Neuronal stem cell (in vitro differentiated cells): ENCODE results near the gene SPECC1L.
"Not testable (repeated sequence)": the region's sequence is repeated elsewhere in the genome, so short reads cannot be mapped to it uniquely, and the experiment has no call there.

Source experiments
- DNase-seq: peaks from one replicate; pipeline ENCODE4 v3.0.0-alpha.2; 2013; ENCODE audit warnings: low spot score
- H2AFZ ChIP-seq: one replicate; pipeline ENCODE4 v1.6.1; 2013; ENCODE audit warnings: mild to moderate bottlenecking, low read length, inconsistent platforms
- H2AK5ac ChIP-seq: 2 replicates; pipeline ENCODE4 v1.6.1; 2013; ENCODE audit warnings: low read depth, mild to moderate bottlenecking, inconsistent platforms, low read length, moderate library complexity, mixed read lengths
- H2BK120ac ChIP-seq: 2 replicates; pipeline ENCODE4 v1.6.1; 2013; ENCODE audit warnings: low read depth, mild to moderate bottlenecking, inconsistent platforms, low read length, moderate library complexity, mixed read lengths
- H2BK12ac ChIP-seq: one replicate; pipeline ENCODE4 v1.6.1; 2013; ENCODE audit warnings: low read length, inconsistent platforms
- H2BK15ac ChIP-seq: 2 replicates; pipeline ENCODE4 v1.6.1; 2013; ENCODE audit warnings: mild to moderate bottlenecking, low read length, inconsistent platforms, mixed read lengths
- H2BK5ac ChIP-seq: one replicate; pipeline ENCODE4 v1.6.1; 2013; ENCODE audit warnings: inconsistent platforms, mild to moderate bottlenecking, low read length, moderate library complexity
- H3K14ac ChIP-seq: one replicate; pipeline ENCODE4 v1.6.1; 2013; ENCODE audit warnings: low read length, inconsistent platforms
- H3K18ac ChIP-seq: 2 replicates; pipeline ENCODE4 v1.6.1; 2013; ENCODE audit warnings: low read length, inconsistent platforms
- H3K23ac ChIP-seq: 2 replicates; pipeline ENCODE4 v1.6.1; 2013; ENCODE audit warnings: low read depth, mild to moderate bottlenecking, mixed read lengths, low read length, inconsistent platforms; ENCODE audit not compliant: poor library complexity
- H3K27ac ChIP-seq: replicated peaks from 3 replicates; pipeline ENCODE4 v1.5.1; 2013; ENCODE audit warnings: low read length, inconsistent platforms
- H3K27me3 ChIP-seq, 3 experiments: 2 replicates each; pipeline ENCODE4 v1.6.1; 2013; ENCODE audit warnings: low read length in 3 of 3, mild to moderate bottlenecking in 2 of 3, inconsistent platforms in 1 of 3, low read depth in 1 of 3, mixed read lengths in 1 of 3, moderate library complexity in 1 of 3; ENCODE audit not compliant: control insufficient read depth in 3 of 3, insufficient read depth in 3 of 3
- H3K36me3 ChIP-seq, 2 donors: replicated peaks in 1 of 2; 2 replicates each; pipeline ENCODE4 v1.6.1; 2013; ENCODE audit warnings: low read length in 2 of 2; ENCODE audit not compliant: control insufficient read depth in 2 of 2, insufficient read depth in 2 of 2
- H3K4ac ChIP-seq: 2 replicates; pipeline ENCODE4 v1.6.1; 2013; ENCODE audit warnings: inconsistent platforms, mild to moderate bottlenecking, low read length, moderate library complexity
- H3K4me1 ChIP-seq, 2 donors: 1 replicate in 1 of 2; 2 replicates in 1 of 2; pipeline ENCODE4 v1.6.1; 2013; ENCODE audit warnings: low read length in 2 of 2, low read depth in 1 of 2; ENCODE audit not compliant: control insufficient read depth in 2 of 2, insufficient read depth in 1 of 2
- H3K4me2 ChIP-seq: one replicate; pipeline ENCODE4 v1.6.1; 2013; ENCODE audit warnings: mild to moderate bottlenecking, low read length, inconsistent platforms; ENCODE audit not compliant: insufficient read depth, poor library complexity, severe bottlenecking
- H3K4me3 ChIP-seq, 2 donors: 2 replicates each; pipeline ENCODE4 v1.5.1; 2013; ENCODE audit warnings: low read length in 2 of 2, mild to moderate bottlenecking in 2 of 2, inconsistent platforms in 1 of 2, moderate library complexity in 1 of 2
- H3K79me1 ChIP-seq: one replicate; pipeline ENCODE4 v1.6.1; 2013; ENCODE audit warnings: low read depth, mild to moderate bottlenecking, inconsistent platforms, low read length, moderate library complexity
- H3K9ac ChIP-seq: one replicate; pipeline ENCODE4 v1.6.1; 2013; ENCODE audit warnings: mild to moderate bottlenecking, low read depth, low read length, inconsistent platforms; ENCODE audit not compliant: poor library complexity
- H3K9me3 ChIP-seq, 2 donors: replicated peaks in 1 of 2; 2 replicates each; pipeline versions ENCODE3 to v1.6.1; 2013; ENCODE audit warnings: low read length in 2 of 2, mild to moderate bottlenecking in 2 of 2, inconsistent platforms in 1 of 2, low read depth in 1 of 2, mixed read lengths in 1 of 2, moderate library complexity in 1 of 2; ENCODE audit not compliant: control insufficient read depth in 2 of 2, insufficient read depth in 1 of 2
- H4K8ac ChIP-seq: one replicate; pipeline ENCODE4 v1.6.1; 2013; ENCODE audit warnings: low read depth, mild to moderate bottlenecking, inconsistent platforms, low read length, moderate library complexity
- H4K91ac ChIP-seq: one replicate; pipeline ENCODE4 v1.6.1; 2013; ENCODE audit warnings: low read length, low read depth, mild to moderate bottlenecking, inconsistent platforms; ENCODE audit not compliant: poor library complexity
- WGBS, 2 donors: extraction: QIAGEN DNeasy Blood & Tissue Kit; methylation state at CpG; one replicate each; pipeline ENCODE4 v1.1.7; 2013; ENCODE audit warnings: missing lambda C conversion rate in 2 of 2, mixed read lengths in 1 of 2; ENCODE audit not compliant: insufficient read length in 2 of 2, insufficient replicate concordance in 1 of 2; ENCODE audit errors: extremely low coverage in 2 of 2; 5-methylcytosine and 5-hydroxymethylcytosine counted together

The SPECC1L gene

DNA sequence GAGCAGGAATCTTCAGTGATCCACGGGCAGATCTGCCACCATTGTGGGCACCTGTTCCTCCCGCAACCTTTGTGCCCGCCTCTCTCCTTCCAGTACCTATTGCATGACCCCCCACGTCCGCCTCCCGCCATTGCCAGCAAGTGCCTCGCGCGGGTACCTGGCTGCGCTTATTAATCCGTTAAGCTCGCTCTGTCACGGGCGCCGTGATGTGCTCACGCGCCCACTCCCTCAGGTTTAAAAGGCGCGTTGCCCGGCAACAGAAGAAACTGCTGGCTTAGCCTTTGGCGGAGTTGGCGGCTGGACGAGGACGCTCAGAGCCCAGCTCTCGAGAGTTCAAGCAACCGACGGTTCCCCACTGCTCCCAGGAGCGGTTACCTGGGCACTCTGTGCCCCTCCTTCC, 19.3 kb upstream of the SPECC1L start:
- H2BK120ac ChIP-seq, H2AFZ ChIP-seq, H2BK5ac ChIP-seq, H3K27me3 ChIP-seq, H3K4ac ChIP-seq, H3K27ac ChIP-seq, H3K18ac ChIP-seq, H3K23ac ChIP-seq, H3K4me1 ChIP-seq, H2BK12ac ChIP-seq, H3K14ac ChIP-seq, H2BK15ac ChIP-seq, H3K9ac ChIP-seq, H4K8ac ChIP-seq, H3K9me3 ChIP-seq, H4K91ac ChIP-seq, DNase-seq, H3K79me1 ChIP-seq, H2AK5ac ChIP-seq, H3K36me3 ChIP-seq, H3K4me2 ChIP-seq, H3K4me3 ChIP-seq: not testable (repeated sequence)
- no CpG with 5 or more reads among the region's 28 CpGs for WGBS, 2 donors

DNA sequence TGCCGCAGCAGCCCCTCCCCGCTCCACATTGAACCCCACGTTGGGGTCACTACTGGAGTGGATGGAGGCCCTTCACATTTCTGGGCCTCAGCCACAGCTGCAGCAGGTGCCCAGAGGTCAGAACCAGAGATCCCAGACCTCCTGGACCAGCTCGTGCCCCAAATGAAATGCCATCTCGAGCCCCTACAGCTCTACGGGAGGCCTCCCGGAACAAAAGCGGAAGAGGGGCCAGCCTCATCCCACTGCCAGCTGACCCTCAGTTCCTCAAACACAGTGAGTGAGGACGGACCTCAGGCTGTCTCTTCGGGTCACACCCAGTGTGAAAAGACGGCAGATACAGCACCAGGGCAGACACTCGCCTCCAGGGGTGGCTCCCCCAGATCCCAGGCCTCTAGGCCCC, 17.5 kb upstream of the SPECC1L start:
- H3K4me3 ChIP-seq, H2AK5ac ChIP-seq, H2BK5ac ChIP-seq, H4K8ac ChIP-seq, H3K9me3 ChIP-seq, H3K4ac ChIP-seq, H2AFZ ChIP-seq, DNase-seq, H3K14ac ChIP-seq, H4K91ac ChIP-seq, H3K27ac ChIP-seq, H3K4me2 ChIP-seq, H3K4me1 ChIP-seq, H2BK12ac ChIP-seq, H3K36me3 ChIP-seq, H3K9ac ChIP-seq, H2BK15ac ChIP-seq, H3K79me1 ChIP-seq, H2BK120ac ChIP-seq, H3K18ac ChIP-seq, H3K27me3 ChIP-seq, H3K23ac ChIP-seq: not testable (repeated sequence)
- WGBS, 2 donors, result no CpG with 5 or more reads among the region's 12 CpGs

DNA sequence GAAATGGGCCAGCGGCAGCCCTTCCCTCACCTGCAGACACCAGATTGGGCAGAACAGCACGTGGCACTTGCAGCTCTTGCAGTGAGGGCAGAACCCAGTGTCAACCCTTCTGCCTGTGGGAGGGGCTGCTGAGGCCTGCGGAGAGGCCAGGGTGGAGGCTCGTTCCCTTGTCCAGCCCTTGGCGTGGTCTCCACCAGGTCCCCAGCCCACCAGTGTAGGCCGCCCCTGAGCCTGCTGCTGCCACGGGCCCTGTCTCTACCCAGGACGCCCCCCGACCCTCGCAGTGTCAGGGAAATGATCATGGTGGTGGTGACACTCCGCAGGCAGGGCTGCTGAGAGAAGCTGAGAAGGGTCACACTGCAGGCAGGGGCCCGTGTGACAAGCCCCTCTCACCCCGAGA, 14.5 kb upstream of the SPECC1L start:
- H3K9me3 ChIP-seq, result not testable (repeated sequence)
- WGBS, 2 donors, result no CpG with 5 or more reads among the region's 13 CpGs

DNA sequence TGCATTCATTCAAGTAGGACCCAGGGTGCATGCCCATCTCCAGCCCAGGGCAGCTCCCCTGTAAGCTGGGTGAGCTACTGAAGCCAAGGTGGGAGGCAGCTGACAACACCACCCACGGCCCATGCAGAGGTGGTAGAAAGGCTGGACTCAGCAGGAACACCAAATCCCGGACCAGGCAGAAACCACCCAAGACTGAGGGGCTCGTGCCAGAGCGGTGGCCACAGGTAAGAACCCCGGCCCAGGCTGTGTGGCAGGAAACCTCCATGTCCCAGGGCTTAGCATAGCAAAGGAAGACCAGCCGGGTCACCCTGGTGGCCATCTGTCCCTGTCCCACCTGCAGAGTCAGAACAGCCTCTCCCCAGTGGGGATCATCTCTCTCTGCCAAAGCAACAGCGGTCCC, 13.9 kb upstream of the SPECC1L start:
- not testable (repeated sequence) for H4K91ac ChIP-seq, H3K4me1 ChIP-seq, H3K4ac ChIP-seq, H2BK5ac ChIP-seq, DNase-seq, H3K79me1 ChIP-seq, H2AFZ ChIP-seq, H3K14ac ChIP-seq, H3K27me3 ChIP-seq, H3K4me2 ChIP-seq, H3K27ac ChIP-seq, H3K36me3 ChIP-seq, H2AK5ac ChIP-seq, H2BK12ac ChIP-seq, H3K4me3 ChIP-seq, H2BK15ac ChIP-seq, H4K8ac ChIP-seq, H3K9ac ChIP-seq, H3K9me3 ChIP-seq, H2BK120ac ChIP-seq, H3K23ac ChIP-seq, H3K18ac ChIP-seq
- no CpG with 5 or more reads among the region's 7 CpGs for WGBS, 2 donors

More for the DNA sequence above, 14.5 kb upstream of the SPECC1L start:
- H3K4ac ChIP-seq, H2AFZ ChIP-seq, H2BK12ac ChIP-seq, H3K9ac ChIP-seq, H2BK5ac ChIP-seq, H2AK5ac ChIP-seq, H2BK15ac ChIP-seq, H3K14ac ChIP-seq, H3K27me3 ChIP-seq, H3K36me3 ChIP-seq, H3K18ac ChIP-seq, H3K4me1 ChIP-seq, DNase-seq, H3K4me3 ChIP-seq, H2BK120ac ChIP-seq, H3K23ac ChIP-seq, H4K91ac ChIP-seq, H3K4me2 ChIP-seq, H3K79me1 ChIP-seq, H3K27ac ChIP-seq, H4K8ac ChIP-seq: not testable (repeated sequence)
